AG20443 (cell line): ENCODE measurements around the gene AFAP1L1.
"Not testable (repeated sequence)": the region's sequence is repeated elsewhere in the genome, so short reads cannot be mapped to it uniquely, and the experiment has no call there.

ENCODE experiments used
- DNase-seq: peaks from one replicate; pipeline ENCODE4 v3.0.0; 2012; ENCODE audit warnings: low spot score, mixed read lengths

Gene AFAP1L1

DNA sequence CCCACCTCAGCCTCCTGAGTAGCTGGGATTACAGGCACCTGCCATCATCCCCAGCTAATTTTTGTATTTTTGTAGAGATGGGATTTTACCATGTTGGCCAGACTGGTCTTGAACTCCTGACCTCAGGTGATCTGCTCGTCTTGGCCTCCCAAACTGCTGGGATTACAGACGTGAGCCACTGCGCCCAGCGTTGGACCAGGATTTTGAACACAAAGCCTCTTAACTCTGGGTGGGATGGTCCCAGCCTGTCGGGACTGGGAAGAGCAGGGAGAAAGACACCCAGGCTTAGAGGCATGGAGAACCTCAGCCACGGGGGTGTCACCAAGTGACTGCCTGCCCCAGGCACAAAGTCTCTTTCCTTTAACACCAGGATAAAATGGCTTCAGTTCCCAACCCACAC is 119.4 kb downstream of the AFAP1L1 start:
- DNase-seq: not testable (repeated sequence)
